GM19193 (cell line): ENCODE data around the gene MLF2.

Source experiments
- POLR2A ChIP-seq: IDR thresholded peaks from 4 replicates; pipeline ENCODE4 v1.6.1; 2011; ENCODE audit not compliant: insufficient read depth, insufficient read length; ENCODE audit errors: extremely low read depth

Gene MLF2

DNA sequence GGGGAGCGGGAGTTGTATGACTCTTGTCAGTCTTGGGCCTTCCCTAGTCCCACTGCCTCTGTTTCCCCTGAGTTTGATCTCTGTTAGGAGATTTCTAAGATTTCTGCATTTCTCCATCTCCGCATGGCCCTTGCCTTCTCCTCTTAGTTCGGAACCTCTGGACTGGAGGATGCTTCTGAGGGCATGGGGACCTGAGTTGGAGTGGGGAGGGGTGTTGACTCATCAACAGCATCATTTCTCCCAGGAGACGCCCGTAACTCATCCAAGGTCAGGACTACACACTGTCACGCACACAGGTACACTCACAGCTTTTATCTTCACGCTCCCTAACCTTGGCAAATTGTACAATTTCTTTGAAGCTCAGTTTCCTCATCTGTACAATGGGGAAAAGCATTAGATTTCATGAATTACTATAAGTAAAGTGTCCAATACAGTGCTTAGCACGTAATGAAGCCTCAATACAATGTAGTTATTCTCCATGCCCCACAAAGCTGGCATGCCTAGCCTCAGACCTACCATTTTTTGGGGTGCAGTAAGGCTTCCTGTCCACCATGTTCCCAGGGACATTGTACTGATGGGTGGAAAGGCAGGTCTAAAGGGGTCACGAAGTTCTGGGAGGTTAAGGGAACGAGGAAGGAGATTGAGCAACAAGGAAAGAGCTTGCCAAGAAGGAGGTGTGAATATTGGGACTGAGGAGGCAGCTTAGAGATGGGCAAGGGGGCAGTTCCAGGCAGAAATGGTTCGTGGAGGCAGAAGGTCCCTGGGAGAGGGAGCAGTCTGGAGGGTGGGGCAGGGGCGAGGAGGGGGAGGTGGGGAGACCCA, 18.8 kb upstream of the MLF2 start:
- no peak for TF ChIP-seq POLR2A

DNA sequence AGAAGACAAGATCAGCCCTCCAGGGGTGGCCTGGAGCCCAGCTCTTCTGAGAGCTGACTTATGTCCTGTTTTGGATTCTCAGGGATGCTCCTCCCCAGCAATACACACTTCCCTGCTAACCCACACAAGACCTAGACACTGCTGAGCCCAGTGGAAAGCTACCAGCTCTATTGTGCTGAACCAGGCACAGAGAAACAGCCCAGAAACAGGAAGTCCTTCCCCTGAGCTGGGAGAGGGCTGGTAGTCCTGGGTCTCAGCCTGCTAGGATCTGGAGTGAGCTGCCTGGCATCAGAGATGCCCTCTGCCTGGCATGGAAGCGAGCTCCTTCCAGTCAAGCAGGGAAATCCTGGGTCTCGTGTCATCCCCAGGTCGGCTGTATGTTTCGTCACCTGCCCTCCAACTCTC, 18.2 kb upstream of the MLF2 start:
- TF ChIP-seq POLR2A: no peak

DNA sequence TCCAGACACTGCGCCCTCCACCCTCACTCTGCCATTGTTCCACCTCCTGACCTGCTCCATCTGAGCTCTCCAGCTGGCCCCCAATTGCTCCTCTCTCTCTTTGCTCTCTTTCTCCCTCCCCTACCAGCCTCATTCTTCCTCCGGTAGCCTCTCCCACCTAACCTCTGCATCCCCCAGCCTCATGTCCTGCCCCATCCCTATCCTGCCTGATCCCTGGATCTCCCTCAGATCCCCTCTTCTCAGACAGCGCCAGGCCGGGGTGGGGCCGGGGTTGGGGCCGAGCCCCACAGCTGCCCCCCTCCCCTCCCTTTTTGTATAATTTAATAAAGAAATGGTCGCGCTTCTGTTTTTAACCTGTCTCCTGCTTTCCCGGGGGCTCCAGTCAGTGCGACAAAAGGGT, 17.7 kb upstream of the MLF2 start:
- no peak for TF ChIP-seq POLR2A

DNA sequence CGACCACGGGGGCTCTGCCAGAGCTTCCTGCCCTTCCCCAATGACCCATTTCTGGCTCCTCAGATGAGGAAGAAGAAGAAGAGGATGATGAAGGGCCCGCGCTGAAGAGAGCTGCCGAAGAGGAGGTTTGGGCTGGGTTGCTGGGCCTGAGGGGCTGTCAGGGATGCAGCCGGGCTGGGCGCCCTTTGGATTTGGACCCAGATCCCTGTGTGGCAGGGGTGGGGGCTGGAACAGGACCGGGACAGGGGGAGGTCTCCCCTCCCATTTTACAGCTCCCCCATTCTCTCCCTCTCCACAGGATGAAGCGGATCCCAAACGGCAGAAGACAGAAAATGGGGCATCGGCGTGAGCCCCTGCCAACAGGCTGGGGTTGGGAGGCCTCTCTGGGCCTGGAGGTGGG, 17.2 kb upstream of the MLF2 start:
- TF ChIP-seq POLR2A: no peak

DNA sequence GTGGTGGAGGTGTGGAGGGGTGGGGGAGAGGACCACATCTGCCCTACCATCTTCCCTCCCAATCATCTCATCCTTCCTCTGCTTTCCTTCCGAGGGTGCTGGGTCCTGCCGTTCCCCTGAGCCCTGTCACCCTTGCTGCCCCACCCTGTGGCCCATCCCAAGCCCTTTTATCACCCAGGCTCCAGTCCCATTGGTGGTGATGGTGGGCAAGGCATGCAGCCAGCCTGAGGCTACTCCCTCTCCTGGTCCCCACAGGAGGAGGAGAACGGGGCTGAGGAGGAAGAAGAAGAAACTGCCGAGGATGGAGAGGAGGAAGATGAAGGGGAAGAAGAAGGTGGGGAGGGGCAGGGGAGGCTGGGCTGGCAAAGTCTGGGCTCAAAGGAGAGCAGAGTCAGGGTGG, 16.7 kb upstream of the MLF2 start:
- TF ChIP-seq POLR2A: no peak

DNA sequence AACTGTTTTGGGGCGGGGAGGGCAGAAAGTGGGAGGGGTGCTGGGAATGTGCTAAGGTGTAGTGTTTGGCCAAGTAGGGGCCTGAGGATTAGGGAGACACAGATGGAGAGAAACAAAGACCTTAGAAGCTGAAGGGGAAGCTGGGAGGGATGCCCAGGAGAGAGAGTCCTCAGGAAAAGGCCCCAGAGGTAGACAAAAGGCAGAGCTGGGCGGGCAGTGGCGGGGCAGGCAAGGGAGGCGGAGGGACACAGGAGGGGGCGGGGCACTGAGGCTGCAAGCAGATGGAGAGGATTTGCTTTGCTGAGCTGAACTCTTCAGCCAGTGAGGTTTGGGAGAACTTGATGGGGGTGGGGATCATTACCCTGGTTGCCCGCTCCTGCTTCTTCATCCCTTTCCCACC, 16.0 kb upstream of the MLF2 start:
- no peak for TF ChIP-seq POLR2A

DNA sequence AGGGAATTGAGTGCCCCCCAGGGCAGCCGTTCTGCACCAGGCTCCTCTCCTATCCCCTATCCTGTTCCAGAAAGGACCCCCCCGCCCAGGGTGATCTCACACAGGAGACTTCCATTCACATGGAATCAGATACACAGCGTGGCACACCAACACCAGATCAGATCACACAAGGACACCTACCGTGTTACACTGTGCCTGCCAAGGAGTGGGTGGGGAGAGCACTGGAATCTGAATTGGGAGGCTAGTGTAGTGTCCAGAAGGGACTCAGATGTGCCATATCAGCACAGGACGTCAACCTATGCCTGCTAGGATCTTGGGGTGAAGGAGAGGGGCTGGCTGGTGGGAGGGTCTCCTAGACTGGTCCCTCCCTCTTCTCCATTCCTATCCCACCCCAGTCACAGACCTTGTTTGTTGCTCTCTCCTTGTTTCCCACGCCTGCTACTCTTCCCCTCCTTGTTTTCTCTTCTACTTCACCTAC, 15.5 kb upstream of the MLF2 start:
- no peak for TF ChIP-seq POLR2A

DNA sequence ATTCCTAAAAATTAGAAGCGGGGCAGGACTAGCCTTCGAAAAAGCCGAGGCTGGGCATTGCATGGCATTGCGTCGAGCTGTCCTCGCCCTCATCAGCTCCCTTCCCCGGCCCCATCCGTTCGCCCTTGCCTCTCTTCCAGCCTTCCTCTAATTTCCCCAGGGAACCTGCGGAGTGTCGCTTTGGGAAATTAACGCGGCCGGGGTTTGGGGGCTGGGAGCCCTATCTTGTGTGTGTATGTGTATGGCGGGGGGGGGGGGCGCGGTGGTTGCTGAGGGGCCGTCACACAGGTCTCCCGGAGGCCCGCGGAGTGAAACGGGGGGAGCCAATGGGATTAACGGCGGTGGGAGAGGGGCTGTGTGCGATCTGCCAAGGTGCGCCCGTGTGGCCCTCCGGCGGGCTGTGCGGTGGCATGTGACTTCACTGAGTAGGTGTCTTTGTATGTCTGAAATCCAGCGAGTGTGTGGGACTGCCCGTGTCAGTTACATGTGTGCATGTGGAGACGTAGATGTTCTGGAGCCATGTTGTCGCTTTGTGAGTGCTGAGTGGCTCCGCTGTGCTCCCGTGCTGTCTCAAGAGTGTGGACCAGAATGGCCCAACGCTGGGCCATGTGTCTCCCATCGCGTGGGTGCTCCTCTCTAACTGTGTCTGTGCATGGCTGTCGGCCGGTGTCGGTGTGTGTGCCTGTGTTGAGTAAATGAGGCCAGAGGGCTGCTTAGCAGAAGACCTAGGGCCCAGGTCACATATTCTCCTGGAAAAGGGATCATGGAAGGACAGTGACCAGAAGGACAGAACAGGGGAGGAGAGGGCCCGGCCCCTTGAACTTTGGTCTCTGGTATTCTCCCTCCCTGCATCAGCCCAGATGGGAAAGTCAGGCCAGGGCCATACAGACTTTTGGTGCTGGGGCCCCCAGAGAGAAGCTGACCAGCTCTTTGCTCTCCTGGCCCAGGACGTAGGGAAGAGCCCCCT, 14.7 kb upstream of the MLF2 start:
- no peak for TF ChIP-seq POLR2A

DNA sequence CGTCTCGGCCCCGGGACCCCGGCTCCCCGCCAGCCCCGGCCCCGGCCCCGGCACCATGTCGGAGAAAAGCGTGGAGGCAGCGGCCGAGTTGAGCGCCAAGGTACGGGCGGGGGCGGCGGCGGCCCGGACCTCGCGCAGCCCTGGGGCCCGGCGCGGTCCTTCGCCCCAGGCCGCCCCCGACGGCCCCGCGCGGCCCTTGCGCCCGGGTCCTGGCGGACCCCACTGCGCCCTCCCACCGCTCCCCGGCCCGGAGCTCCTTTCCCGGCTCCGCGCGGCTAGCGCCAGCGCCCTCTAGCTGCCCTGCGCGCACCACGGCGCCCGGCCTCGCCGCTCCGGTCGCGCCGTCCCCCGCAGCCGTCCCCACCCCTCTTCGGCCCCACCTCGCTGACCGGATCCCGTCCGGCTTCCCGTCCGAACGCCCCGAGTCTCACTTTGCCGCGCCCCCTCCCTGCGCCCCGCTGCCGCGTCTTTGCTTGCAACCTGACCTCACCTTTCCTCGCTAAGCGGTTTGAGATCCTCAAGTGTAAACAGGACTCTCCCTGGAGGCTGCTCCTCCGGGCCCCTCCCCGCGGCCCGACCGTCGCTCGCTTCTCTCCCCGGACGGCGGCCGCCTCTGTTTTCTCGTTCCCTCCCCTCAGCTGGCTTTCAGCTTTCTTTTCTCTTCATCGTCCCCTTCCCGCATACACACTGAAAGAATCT, 13.9 kb upstream of the MLF2 start:
- no peak for TF ChIP-seq POLR2A

DNA sequence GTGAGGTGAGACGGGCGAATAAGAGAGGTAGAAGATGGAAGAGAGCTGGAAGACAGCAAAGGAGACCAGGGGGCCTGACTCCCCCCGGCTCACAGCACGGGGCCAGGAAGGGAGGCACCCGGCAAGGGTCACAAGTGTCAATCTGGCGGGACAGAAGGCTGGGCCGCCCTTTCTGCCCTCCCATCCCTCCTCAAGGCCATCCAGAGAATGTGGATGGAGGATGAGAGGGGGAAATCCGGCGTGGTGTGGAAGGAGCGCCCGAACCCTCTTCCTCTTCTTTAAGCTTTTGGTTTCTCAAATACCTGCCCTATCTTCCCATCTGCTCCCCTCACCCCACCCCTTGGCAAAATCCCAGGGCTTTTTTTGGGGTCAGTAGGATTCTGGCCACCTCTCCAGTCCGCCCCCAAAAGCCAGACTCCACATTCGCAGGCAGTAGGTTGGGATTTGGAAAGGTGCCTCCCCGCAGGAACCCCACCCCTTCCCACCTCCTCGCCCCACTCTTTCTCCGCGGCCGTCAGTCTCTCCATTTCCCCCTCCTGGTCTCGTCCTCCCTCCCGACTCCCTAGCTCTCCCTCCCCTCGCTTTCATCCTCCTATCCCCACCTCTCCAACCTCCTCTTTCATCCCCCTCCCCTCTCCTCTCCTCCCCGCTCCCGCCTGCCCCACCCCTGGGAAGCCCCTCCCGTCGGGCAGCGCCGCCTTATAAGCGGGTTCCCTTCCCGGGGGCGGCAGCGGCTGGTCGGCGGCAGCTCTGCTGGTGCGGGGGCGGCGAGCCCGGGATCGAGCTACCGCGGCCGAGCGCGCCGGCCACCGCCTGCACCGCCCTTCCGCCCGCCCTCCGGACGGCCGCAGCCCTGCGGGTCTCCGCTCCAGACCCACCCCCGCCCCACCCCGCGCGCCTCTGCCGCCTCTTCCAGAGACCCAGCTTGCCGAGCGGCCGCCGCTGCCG, 13.0 kb upstream of the MLF2 start, which contains the start of gene PTMS:
Gene PTMS, plus strand, starts transcription at position 730 of the 948 bp plus-strand sequence. CDS start 343 bp downstream, outside the sequence.
- TF ChIP-seq POLR2A: peak; percentile 83

DNA sequence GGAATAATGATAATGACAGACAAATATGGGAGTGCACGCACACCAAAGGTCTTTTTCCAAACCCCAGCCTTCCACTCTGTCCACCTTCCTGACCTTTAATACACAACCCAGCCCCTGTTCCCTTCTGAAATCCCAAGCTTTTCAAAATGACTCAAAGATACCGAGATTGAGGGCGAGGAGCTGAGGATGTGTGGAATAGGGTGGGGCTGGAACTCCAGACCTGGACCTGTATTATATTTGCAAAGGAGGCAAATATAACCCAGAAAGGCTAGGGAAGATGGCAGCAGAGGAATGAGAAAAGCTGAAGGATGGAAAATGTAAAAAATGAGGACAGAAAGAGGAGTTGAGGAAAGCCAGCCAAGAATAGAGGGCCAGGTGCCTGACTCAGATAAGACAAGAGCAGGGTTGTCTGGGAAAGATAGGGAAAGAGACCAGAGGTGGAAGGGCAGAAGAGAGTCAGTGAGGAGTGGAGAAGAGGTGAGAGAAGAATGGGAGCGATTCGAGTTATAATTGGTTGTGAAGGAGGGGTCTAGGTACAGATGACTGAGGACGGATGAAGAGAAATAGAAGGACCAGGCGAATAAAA, 12.2 kb upstream of the MLF2 start:
- TF ChIP-seq POLR2A: no peak

DNA sequence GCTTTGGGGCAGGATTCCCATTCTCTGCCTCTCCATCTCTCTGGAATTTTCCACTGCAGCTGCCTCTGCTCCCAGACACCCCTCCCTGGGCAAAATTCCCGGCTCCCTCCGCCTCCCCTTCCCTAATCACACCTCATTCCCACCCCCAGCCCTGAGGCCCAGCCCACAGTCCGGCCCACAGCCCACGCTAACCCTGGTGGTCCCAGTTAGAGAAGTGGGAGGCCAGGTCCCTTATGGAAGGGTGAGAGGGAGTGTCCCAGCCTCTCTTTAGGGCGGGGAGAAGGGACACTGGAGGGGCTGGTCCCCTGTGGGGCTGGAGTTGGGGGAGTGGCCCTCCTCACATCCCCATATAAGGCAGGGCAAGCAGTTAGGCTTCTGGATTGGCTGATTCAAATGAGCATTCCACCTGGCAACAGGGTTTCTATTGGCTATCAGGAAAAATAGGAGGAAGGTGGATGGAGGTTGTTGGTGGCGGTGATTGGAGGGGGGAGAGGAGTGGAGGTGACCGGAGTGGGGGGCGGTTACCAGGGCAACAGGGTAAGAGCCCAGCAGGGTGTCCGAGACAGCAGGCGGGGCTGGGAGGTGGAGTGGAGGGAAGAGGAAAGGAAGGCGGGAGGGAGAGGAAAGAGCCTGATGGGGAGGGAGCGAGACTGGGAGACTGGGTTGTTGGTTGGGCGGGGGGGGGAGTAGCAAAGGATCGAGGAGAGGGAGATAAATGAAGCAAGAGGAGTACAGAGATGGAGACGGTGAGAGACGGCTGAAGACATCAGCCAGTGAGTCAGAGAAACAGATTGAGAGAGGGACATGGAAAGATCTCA, 11.3 kb upstream of the MLF2 start:
- peak; percentile 37 for TF ChIP-seq POLR2A

DNA sequence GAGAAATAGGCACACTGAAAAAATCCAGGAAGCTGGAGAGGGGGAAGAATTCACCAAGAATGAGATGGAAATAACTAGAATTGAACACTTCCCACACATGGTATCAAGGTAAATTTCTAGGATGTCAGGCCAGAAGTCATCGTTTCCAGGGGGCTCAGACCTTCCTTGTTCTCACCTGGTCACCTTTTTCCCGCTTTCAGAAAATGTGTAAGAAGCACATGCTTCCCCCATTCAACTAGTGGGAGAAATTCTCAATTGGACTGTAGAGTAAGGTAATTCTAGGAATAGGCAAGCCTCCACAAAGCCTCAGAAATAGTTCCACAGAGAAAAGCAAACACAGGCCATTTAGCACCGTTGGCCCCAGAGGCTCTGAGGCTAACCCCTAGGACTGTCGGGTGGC, 10.4 kb upstream of the MLF2 start:
- no peak for TF ChIP-seq POLR2A
